ENCODE results near the gene C10orf95. TPM values are rescaled to one million over a fixed set of nuclear protein-coding genes. Genes with fewer than 3 reads are reported as not detected.

C10orf95 gene, protein sequence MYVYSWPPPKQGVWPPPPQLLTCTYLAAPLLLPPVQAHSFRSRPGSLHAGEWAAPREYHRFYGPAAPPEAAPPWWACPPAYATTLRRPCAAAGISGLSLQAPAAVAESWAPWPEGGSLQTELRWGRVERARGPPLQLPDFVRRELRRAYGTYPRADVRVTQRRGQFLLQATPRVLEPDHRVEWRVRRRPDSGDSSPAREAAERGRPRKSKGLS
- total RNA-seq = not detected in 2 replicates

DNA sequence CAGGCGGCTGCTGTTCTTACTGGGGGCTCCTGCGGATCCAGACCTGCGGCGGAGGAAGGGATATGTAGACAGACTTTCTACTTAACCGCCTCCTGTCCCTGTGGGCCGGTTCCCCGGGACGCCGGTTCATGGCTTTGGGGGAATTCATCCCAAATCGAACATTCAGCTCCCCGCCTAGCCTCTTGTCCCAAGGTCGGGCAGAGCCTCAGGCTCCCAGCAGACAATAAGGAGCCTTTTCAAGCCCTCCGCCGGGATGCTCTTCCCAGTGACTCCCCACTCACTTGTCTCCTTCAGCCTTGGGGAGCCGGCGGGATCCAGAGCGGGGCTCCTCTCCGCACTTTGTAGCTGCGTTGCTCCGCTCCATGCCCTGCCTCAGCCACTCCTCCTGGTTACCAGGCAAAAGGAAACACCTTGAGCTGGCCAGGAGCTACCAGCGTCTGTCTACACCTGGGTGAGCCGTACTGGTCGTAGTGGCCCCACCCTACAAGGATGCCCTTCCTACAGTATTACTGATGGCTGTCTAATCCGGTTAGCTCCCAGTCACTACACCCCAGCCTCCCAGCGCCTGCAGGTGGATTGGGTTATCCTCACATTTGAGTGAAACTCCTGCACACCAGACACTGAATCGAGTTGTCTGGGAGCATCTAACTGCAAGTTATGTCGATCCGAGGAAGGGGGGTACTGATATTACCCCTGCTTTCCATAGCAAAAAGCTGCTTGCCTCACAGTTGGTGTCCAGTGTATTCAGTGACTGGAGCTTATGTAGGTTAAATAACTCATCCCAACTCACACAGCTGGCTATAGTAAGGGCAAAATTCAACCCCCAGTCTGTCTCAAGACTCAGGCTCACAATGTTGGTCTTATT lies at the start of gene C10orf95:
TSS of gene C10orf95 (minus strand) at position 439 of the 865 bp plus-strand sequence. CDS start 450 bp downstream, outside the sequence.

DNA sequence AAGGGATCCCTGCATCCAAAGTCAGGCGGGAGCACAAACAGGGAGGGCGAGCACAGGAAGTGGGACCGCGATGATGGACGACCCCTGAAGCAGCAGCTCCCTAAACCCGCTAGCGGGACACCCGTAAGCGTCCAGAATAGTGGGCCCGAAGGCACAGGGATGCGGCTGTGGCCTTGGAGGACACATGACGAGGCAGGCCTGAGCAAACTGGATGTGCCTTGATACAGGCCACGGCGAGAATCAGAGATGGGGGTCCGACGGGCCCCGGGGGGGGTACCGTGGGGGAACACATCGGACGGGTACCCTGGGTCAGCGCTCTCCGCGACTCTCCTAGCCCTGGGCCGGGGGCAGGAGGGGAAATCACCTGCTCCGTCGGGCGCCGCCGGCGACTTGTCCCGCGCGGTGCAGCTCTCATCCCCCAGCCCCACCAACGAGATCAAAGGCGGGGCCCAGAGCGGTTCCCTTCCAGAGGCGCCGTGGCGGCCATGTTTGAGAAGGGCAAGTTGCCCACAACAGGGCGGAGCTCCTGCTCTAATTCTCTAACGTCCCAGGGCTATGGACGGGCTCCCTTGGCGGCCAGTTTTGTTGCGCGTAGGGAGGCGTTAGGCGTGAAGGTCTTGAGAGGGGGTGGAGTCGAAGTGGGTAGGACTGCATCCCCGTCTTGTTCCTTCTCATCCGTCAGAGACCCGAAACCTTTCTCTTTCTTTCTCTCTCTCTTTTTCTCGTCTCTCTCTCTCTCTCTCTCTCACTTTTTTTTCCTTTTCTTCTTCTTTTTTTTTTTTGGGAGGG lies 19.0 kb downstream of the C10orf95 start, which contains the start of gene CUEDC2:
TSS of gene CUEDC2 (minus strand) at position 413 of the 789 bp plus-strand sequence. CDS start 7,386 bp downstream, outside the sequence.

DNA sequence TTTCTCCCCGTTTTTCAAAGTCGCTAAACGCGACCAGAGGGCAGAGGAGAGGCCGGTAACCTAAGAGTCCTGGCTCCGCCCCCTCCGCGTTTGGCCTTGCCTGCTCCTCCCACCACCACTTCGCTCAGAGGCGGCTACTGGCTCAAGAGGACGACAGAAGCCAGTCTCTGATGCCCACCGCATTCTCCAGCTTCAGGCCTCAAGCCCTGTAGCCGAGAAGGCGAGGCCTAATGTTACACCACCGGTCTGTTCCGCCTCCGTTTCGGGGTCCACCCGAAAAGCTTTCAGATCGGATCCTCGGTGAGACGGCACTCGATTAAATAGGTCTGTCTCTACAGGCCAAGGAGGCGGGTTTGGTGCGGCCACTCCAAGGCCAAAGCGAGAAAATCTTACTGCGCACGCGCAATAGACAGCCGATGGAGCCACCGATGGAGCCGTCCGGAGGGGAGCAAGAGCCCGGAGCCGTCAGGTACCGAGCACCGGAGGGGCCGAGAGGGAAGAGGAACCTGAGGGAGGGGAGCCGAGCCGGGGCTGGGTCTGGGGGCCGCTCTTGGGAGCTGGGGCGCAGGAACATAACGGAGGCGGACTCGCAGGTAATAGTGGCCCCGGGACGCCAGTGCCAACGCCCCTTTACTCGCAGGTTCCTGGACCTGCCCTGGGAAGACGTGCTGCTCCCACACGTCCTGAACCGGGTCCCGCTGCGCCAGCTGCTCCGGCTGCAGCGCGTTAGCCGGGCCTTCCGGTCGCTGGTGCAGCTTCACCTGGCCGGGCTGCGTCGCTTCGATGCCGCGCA lies 30.4 kb downstream of the C10orf95 start, which contains the start of gene FBXL15:
TSS of gene FBXL15 (plus strand) at position 123 of the 793 bp plus-strand sequence. CDS start at position 417, 294 bp downstream.

DNA sequence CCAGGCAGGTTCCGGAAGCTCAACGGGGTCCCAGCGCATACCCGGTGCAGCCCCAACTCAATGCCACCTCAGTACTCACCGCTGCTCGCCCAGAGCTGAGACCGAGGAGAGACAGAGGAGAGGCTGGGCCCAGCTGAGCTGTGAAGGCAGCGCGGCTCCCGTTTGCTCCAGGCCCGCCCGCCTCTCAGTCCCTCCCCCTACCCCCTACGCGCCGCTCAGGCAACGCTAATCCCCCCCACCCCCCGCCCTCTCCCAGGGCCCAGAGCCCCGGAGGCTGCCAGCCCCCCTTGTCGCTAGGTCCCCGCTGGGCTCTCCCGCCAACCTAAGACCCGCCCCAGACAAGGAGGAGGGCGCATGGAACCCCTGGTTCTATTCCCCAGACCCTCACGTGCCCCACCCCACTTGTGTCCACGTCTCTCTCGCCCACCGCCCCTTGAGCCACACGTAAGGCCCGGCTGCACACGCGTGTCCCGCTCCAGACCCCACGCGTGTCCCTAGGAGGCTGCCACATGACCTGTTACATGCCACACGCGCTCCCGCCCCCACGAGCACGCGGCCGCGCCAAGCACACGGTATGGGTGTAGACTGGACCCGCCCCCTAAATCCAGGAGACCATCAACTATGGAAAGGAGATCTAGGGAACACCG lies 32.6 kb downstream of the C10orf95 start, which contains the start of gene PSD:
TSS of gene PSD (minus strand) at position 164 of the 647 bp plus-strand sequence. CDS start 1,747 bp downstream, outside the sequence.

Other genes with a start within 250 kb of the C10orf95 start
- not detected in 2 replicates for gene ELOVL3, start 225.2 kb downstream of the C10orf95 start, total RNA-seq
- not detected in 2 replicates for gene PITX3, start 210.0 kb downstream of the C10orf95 start, total RNA-seq
- 11.1 and 11.9 TPM in 2 replicates for gene GBF1, start 206.0 kb downstream of the C10orf95 start, total RNA-seq
- 13.6 and 14.3 TPM in 2 replicates for gene NFKB2, start 55.8 kb downstream of the C10orf95 start, total RNA-seq
- 0.11 and 0.26 TPM in 2 replicates for gene PSD, start 32.8 kb downstream of the C10orf95 start, total RNA-seq
- 5.6 and 5.7 TPM in 2 replicates for gene FBXL15, start 30.7 kb downstream of the C10orf95 start, total RNA-seq
- 30.8 and 34.1 TPM in 2 replicates for gene CUEDC2, start 19.0 kb downstream of the C10orf95 start, total RNA-seq
- 142 and 144 TPM in 2 replicates for gene ACTR1A, start 51.2 kb upstream of the C10orf95 start, total RNA-seq
- 3.0 and 4.7 TPM in 2 replicates for gene SUFU, start 52.4 kb upstream of the C10orf95 start, total RNA-seq
- gene TRIM8, start 192.9 kb upstream of the C10orf95 start, total RNA-seq = 56.6 and 58.6 TPM in 2 replicates

All from dermis lymphatic vessel endothelial cell (primary cell).